Activated T-cell treated with anti-CD3 and anti-CD28 coated beads for 48 hours (primary cell): ENCODE results near the gene CNGA3.

Experiments used
- DNase-seq: peaks from one replicate; pipeline ENCODE4 v3.0.0-alpha.2; 2020; ENCODE audit warnings: low read depth

CNGA3 gene

GRCh38 chr2:98444436-98445176 lies 98.3 kb downstream of the CNGA3 start, which contains the start of gene INPP4A:
Gene INPP4A, plus strand, starts transcription at chr2:98444858. Its CDS starts 75,191 bp downstream, at chr2:98520049.
- peak; percentile 77 for DNase-seq

DNA sequence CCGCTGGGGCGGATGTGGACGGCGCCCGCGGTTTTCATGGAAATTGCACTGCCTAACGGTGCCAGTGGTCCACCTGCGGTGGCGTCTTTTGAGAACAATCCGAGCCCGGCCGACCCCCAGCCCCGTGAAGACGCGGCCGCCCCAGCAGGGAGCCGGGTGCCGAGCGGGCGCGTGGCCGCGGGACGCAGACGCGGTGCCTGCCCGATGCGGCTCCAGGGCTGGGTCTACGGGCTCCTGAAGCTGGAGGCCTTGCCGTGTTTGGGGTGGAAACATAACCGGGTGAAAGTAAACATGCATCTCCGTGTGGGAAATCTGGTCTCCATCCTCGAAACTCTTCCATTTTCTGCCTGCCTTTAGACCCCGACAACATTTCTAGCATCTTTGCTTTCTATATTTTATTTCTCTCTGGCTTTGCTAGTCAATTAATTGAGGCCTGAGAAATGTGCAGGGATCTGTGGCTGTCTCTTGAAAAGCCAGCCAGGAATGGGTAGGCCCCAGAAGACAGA lies 99.0 kb downstream of the CNGA3 start:
- no peak for DNase-seq

GRCh38 chr2:98445683-98446581 lies 99.7 kb downstream of the CNGA3 start:
- no peak for DNase-seq

DNA sequence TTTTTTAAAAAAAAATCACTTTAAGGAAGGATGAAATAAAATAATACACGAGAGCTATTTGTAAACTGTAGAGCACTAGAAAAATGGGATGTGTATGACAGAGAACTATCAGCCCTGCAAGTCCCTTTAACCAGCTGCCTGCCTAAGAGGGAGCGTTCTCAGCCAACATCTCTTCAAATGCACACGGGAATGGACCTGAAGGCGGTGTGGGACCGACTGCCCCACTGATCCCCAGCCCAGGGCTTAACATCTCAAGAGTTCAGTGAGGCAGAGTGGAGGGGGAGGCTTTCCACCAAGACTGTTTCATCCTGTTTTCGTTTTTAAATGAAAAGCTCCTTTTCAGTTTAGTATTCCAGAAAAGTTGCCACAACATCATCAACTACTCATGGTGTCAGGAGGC lies 100.6 kb downstream of the CNGA3 start:
- DNase-seq, result no peak
